Prostate gland (tissue), 2 donors: ENCODE results near the gene SRRM3.

ENCODE experiments used
- CTCF ChIP-seq, 4 experiments: fragments of 200-600 bp in 2 of 4; fragments of 450-650 bp in 2 of 4; sonication (generic) in 2 of 4; IDR thresholded peaks; 1 replicate in 3 of 4; 2 replicates in 1 of 4; pipeline ENCODE4 v1.5.1; 2016 to 2019; ENCODE audit warnings: antibody characterized with exemption in 4 of 4, mild to moderate bottlenecking in 2 of 4, moderate library complexity in 2 of 4
- POLR2A ChIP-seq: fragments of 450-650 bp; IDR thresholded peaks from one replicate; pipeline ENCODE4 v1.6.1; 2016; ENCODE audit warnings: antibody characterized with exemption, mild to moderate bottlenecking
- POLR2AphosphoS5 ChIP-seq: sonication (generic); formaldehyde crosslinking; IDR thresholded peaks from one replicate; pipeline ENCODE4 v1.6.1; 2017; ENCODE audit warnings: antibody characterized with exemption

GRCh38 chr7:76217942-76218566, 16.4 kb downstream of the SRRM3 start:
- TF ChIP-seq POLR2AphosphoS5: no peak
- TF ChIP-seq POLR2A: no peak
- no peak for TF ChIP-seq CTCF (IDR thresholded peaks at IDR 0.05)
